ENCODE data around the gene MAST2.

GRCh38 chr1:46057781-46058180, 254.4 kb downstream of the MAST2 start:
- TF ChIP-seq CTCF (IDR thresholded peaks at IDR 0.05) (no peak), POLR2A (IDR thresholded peaks at IDR 0.05) (no peak), POLR2AphosphoS5 (IDR thresholded peaks at IDR 0.05) (no peak), EP300 (IDR thresholded peaks at IDR 0.05) (no peak)

Data from upper lobe of left lung (tissue), 4 donors.